Measurements from ENCODE around the gene SLC24A4. TPM values are rescaled to one million over a fixed set of nuclear protein-coding genes. Genes with fewer than 3 reads are reported as not detected.

SLC24A4 gene
- total RNA-seq, 1 experiment from 2014 or later, result not detected

- TF ChIP-seq, protein P1, sequence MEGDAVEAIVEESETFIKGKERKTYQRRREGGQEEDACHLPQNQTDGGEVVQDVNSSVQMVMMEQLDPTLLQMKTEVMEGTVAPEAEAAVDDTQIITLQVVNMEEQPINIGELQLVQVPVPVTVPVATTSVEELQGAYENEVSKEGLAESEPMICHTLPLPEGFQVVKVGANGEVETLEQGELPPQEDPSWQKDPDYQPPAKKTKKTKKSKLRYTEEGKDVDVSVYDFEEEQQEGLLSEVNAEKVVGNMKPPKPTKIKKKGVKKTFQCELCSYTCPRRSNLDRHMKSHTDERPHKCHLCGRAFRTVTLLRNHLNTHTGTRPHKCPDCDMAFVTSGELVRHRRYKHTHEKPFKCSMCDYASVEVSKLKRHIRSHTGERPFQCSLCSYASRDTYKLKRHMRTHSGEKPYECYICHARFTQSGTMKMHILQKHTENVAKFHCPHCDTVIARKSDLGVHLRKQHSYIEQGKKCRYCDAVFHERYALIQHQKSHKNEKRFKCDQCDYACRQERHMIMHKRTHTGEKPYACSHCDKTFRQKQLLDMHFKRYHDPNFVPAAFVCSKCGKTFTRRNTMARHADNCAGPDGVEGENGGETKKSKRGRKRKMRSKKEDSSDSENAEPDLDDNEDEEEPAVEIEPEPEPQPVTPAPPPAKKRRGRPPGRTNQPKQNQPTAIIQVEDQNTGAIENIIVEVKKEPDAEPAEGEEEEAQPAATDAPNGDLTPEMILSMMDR (IDR thresholded peaks at IDR 0.05; ENCODE audit: unreplicated experiment), result no peak
- H3K9me3 Mint-ChIP-seq (ENCODE audit: unreplicated experiment), result peaks cover 12% of the 10 kb centered on the region
- POLR2A ChIA-PET, result no interaction called here
- no peaks in the 10 kb centered on the region for H3K36me3 Mint-ChIP-seq (ENCODE audit: insufficient read depth, unreplicated experiment)
- no peak overlapping the region for H3K27ac Mint-ChIP-seq (ENCODE audit: low read depth, unreplicated experiment)
- no peaks in the 10 kb centered on the region for H3K4me1 Mint-ChIP-seq (ENCODE audit: insufficient read depth, unreplicated experiment)
- BruUV-seq (replicated peaks), result no TSS peak
- CTCF ChIA-PET, result no interaction called here
- no peak for DNase-seq (ENCODE audit: unreplicated experiment)
- H3K4me3 Mint-ChIP-seq (ENCODE audit: unreplicated experiment), result no peak overlapping the region
- H3K27me3 Mint-ChIP-seq (ENCODE audit: insufficient read depth, unreplicated experiment), result peaks cover 58% of the 10 kb centered on the region
- intact Hi-C loops (cut with micrococcal nuclease), result no loop called here
These were observed 18.0 kb downstream of the SLC24A4 start for GRCh38 chr14:92340931-92341330.

GRCh38 chr14:92341791-92342190 lies 18.8 kb downstream of the SLC24A4 start:
- Mint-ChIP-seq H3K4me1 (ENCODE audit: insufficient read depth, unreplicated experiment) (no peaks in the 10 kb centered on the region), H3K27me3 (ENCODE audit: insufficient read depth, unreplicated experiment) (peaks cover 58% of the 10 kb centered on the region), H3K4me3 (ENCODE audit: unreplicated experiment) (no peak overlapping the region), H3K27ac (ENCODE audit: low read depth, unreplicated experiment) (no peak overlapping the region), H3K9me3 (ENCODE audit: unreplicated experiment) (peaks cover 12% of the 10 kb centered on the region), H3K36me3 (ENCODE audit: insufficient read depth, unreplicated experiment) (no peaks in the 10 kb centered on the region)
- TF ChIP-seq, protein P1 (IDR thresholded peaks at IDR 0.05; ENCODE audit: unreplicated experiment), result no peak
- ChIA-PET CTCF (no interaction called here), POLR2A (no interaction called here)
- DNase-seq (ENCODE audit: unreplicated experiment), result no peak
- intact Hi-C loops (cut with micrococcal nuclease), result no loop called here
- BruUV-seq (replicated peaks), result no TSS peak

- ChIA-PET POLR2A (interaction anchor here (0.6 kb wide), 1 partner anchor 1426 kb away, joined by 3 read pairs; no protein-coding TSS in a partner anchor), CTCF (no interaction called here)
- TF ChIP-seq, protein P1 (IDR thresholded peaks at IDR 0.05; ENCODE audit: unreplicated experiment), result no peak
- H3K36me3 Mint-ChIP-seq (ENCODE audit: insufficient read depth, unreplicated experiment), result no peaks in the 10 kb centered on the region
- no peak overlapping the region for H3K4me3 Mint-ChIP-seq (ENCODE audit: unreplicated experiment)
- intact Hi-C loops (cut with micrococcal nuclease), result no loop called here
- H3K9me3 Mint-ChIP-seq (ENCODE audit: unreplicated experiment), result peaks cover 12% of the 10 kb centered on the region
- BruUV-seq (replicated peaks), result no TSS peak
- no peak overlapping the region for H3K27ac Mint-ChIP-seq (ENCODE audit: low read depth, unreplicated experiment)
- H3K4me1 Mint-ChIP-seq (ENCODE audit: insufficient read depth, unreplicated experiment), result no peaks in the 10 kb centered on the region
- H3K27me3 Mint-ChIP-seq (ENCODE audit: insufficient read depth, unreplicated experiment), result peaks cover 35% of the 10 kb centered on the region
- no peak for DNase-seq (ENCODE audit: unreplicated experiment)
These were observed 25.2 kb downstream of the SLC24A4 start for GRCh38 chr14:92348154-92348553.

- H3K27ac Mint-ChIP-seq (ENCODE audit: low read depth, unreplicated experiment), result no peak overlapping the region
- no peaks in the 10 kb centered on the region for H3K4me1 Mint-ChIP-seq (ENCODE audit: insufficient read depth, unreplicated experiment)
- H3K9me3 Mint-ChIP-seq (ENCODE audit: unreplicated experiment), result no peaks in the 10 kb centered on the region
- ChIA-PET CTCF (interaction anchor here (1.3 kb wide), 1 partner anchor 192 kb away, joined by 4 read pairs; no protein-coding TSS in a partner anchor), POLR2A (interaction anchor here (1.2 kb wide), 1 partner anchor 12 kb away, joined by 3 read pairs; no protein-coding TSS in a partner anchor)
- H3K27me3 Mint-ChIP-seq (ENCODE audit: insufficient read depth, unreplicated experiment), result peaks cover 17% of the 10 kb centered on the region
- intact Hi-C loops (cut with micrococcal nuclease), result no loop called here
- DNase-seq (ENCODE audit: unreplicated experiment), result no peak
- no peaks in the 10 kb centered on the region for H3K36me3 Mint-ChIP-seq (ENCODE audit: insufficient read depth, unreplicated experiment)
- TF ChIP-seq, protein P1 (IDR thresholded peaks at IDR 0.05; ENCODE audit: unreplicated experiment), result no peak
- no TSS peak for BruUV-seq (replicated peaks)
- no peak overlapping the region for H3K4me3 Mint-ChIP-seq (ENCODE audit: unreplicated experiment)
These were observed 28.8 kb downstream of the SLC24A4 start for GRCh38 chr14:92351750-92352149.

Data from MCF 10A (cell line).